Peyer's patch (tissue), 4 donors: ENCODE results near the gene ZNF783.

Experiments used
- POLR2A ChIP-seq, 2 donors: fragments of 450-650 bp; IDR thresholded peaks; one replicate each; pipeline ENCODE4 v1.5.1; 2017; ENCODE audit warnings: antibody characterized with exemption in 2 of 2, mild to moderate bottlenecking in 2 of 2, moderate library complexity in 2 of 2
- TF ChIP-seq, protein P1 (sequence below), 6 experiments: fragments of 450-650 bp in 4 of 6; fragments of 200-600 bp in 2 of 6; sonication (generic) in 1 of 6; IDR thresholded peaks; one replicate each; pipeline ENCODE4 v1.5.1; 2017 to 2019; ENCODE audit warnings: antibody characterized with exemption in 6 of 6, mild to moderate bottlenecking in 3 of 6, moderate library complexity in 1 of 6

DNA sequence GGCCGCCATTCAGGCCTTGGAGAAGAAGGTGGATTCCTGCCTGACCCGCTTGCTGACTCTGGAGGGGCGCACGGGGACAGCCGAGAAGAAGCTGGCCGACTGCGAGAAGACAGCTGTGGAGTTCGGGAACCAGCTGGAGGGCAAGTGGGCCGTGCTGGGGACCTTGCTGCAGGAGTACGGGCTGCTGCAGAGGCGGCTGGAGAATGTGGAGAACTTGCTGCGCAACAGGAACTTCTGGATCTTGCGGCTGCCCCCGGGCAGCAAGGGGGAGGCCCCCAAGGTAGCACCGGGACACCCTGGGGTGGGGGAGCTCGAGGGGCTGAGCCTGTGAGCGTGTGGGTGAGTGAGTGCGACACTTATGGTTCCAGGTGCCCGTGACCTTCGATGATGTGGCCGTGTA is 4.5 kb downstream of the ZNF783 start:
- TF ChIP-seq, protein P1, sequence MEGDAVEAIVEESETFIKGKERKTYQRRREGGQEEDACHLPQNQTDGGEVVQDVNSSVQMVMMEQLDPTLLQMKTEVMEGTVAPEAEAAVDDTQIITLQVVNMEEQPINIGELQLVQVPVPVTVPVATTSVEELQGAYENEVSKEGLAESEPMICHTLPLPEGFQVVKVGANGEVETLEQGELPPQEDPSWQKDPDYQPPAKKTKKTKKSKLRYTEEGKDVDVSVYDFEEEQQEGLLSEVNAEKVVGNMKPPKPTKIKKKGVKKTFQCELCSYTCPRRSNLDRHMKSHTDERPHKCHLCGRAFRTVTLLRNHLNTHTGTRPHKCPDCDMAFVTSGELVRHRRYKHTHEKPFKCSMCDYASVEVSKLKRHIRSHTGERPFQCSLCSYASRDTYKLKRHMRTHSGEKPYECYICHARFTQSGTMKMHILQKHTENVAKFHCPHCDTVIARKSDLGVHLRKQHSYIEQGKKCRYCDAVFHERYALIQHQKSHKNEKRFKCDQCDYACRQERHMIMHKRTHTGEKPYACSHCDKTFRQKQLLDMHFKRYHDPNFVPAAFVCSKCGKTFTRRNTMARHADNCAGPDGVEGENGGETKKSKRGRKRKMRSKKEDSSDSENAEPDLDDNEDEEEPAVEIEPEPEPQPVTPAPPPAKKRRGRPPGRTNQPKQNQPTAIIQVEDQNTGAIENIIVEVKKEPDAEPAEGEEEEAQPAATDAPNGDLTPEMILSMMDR (IDR thresholded peaks at IDR 0.05), result no peak
- no peak for TF ChIP-seq POLR2A (IDR thresholded peaks at IDR 0.05)
